DOHH2 (cell line): ENCODE measurements around the gene RRAGC.

Experiments
- EZH2phosphoT487 ChIP-seq: fragments of 200-600 bp; sonication (generic); IDR thresholded peaks from 2 replicates; pipeline ENCODE4 v1.6.1; 2017; ENCODE audit warnings: borderline replicate concordance, mild to moderate bottlenecking, antibody characterized with exemption, low read length, moderate library complexity, mixed read lengths
- TF ChIP-seq, protein P1 (sequence below): fragments of 200-600 bp; sonication (generic); IDR thresholded peaks from one replicate; pipeline ENCODE4 v1.5.1; 2014; ENCODE audit warnings: antibody characterized with exemption, mild to moderate bottlenecking, low read depth, low read length; ENCODE audit not compliant: poor library complexity, severe bottlenecking

DNA sequence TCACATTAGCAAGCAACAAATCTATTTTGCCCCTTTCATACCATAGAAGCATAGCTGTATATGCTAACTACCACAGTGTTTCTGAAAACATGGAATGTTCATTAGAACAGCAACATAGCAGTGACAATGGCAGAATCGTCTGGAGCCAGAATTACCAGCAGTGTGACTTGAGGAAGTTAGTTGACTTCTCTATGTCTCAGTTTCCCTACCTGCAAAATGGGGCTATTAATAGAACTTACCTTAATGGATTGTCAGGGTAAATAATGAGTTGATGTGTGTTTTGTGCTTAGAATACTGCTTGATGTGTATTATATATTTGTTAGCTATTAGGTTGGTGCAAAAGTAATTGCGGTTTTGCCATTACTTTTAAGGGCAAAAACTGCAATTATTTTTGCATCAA lies 36.6 kb upstream of the RRAGC start:
- TF ChIP-seq, protein P1, sequence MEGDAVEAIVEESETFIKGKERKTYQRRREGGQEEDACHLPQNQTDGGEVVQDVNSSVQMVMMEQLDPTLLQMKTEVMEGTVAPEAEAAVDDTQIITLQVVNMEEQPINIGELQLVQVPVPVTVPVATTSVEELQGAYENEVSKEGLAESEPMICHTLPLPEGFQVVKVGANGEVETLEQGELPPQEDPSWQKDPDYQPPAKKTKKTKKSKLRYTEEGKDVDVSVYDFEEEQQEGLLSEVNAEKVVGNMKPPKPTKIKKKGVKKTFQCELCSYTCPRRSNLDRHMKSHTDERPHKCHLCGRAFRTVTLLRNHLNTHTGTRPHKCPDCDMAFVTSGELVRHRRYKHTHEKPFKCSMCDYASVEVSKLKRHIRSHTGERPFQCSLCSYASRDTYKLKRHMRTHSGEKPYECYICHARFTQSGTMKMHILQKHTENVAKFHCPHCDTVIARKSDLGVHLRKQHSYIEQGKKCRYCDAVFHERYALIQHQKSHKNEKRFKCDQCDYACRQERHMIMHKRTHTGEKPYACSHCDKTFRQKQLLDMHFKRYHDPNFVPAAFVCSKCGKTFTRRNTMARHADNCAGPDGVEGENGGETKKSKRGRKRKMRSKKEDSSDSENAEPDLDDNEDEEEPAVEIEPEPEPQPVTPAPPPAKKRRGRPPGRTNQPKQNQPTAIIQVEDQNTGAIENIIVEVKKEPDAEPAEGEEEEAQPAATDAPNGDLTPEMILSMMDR = no peak
- TF ChIP-seq EZH2phosphoT487 = no peak
